Activated CD8-positive, alpha-beta T cell treated with anti-CD3 and anti-CD28 coated beads, Interleukin-2, amount 10 ng/mL, durations not matched to agents 7 days and 5 days (primary cell): Measurements from ENCODE around the gene NXPE1. TPM values are rescaled to one million over a fixed set of nuclear protein-coding genes. Genes with fewer than 3 reads are reported as not detected.

ENCODE experiments used
- ATAC-seq: fragments of 150-1000 bp; cut with Tn5 transposase; one replicate; pipeline ENCODE4 v1.10.0; 2021; ENCODE audit warnings: moderate library complexity
- CTCF ChIA-PET: fragments of 350-600 bp; sonication (Branson Sonifier 250); formaldehyde crosslinking; loops from one replicate; lab custom pipeline; 2021; ENCODE audit warnings: antibody characterized with exemption; lab: Charles Lee
- POLR2A ChIA-PET: fragments of 350-600 bp; sonication (Branson Sonifier 250); formaldehyde crosslinking; loops from one replicate; lab custom pipeline; 2021; ENCODE audit warnings: antibody characterized with exemption; lab: Charles Lee
- DNase-seq: peaks from one replicate; pipeline ENCODE4 v3.0.0-alpha.2; 2020
- H3K27ac Mint-ChIP-seq: one replicate; pipeline ENCODE4 v1.8.0; 2021; ENCODE audit warnings: mild to moderate bottlenecking, mixed read lengths
- H3K27me3 Mint-ChIP-seq: one replicate; pipeline ENCODE4 v1.8.0; 2021; ENCODE audit warnings: low read depth, mixed read lengths
- H3K36me3 Mint-ChIP-seq: one replicate; pipeline ENCODE4 v1.8.0; 2021; ENCODE audit warnings: low read depth, mixed read lengths
- H3K4me1 Mint-ChIP-seq: one replicate; pipeline ENCODE4 v1.8.0; 2021; ENCODE audit warnings: low read depth, mixed read lengths
- H3K4me3 Mint-ChIP-seq: one replicate; pipeline ENCODE4 v1.8.0; 2021; ENCODE audit warnings: mild to moderate bottlenecking, mixed read lengths
- H3K9me3 Mint-ChIP-seq: one replicate; pipeline ENCODE4 v1.8.0; 2022; ENCODE audit warnings: mixed read lengths; ENCODE audit not compliant: insufficient read depth
- total RNA-seq, 2 experiments: library from RNA; stranded (reverse); gene quantifications; one replicate each; pipeline ENCODE4 v1.2.3, GENCODE V29; 2021

The NXPE1 gene
- total RNA-seq, 2 experiments from 2014 or later = not detected

DNA sequence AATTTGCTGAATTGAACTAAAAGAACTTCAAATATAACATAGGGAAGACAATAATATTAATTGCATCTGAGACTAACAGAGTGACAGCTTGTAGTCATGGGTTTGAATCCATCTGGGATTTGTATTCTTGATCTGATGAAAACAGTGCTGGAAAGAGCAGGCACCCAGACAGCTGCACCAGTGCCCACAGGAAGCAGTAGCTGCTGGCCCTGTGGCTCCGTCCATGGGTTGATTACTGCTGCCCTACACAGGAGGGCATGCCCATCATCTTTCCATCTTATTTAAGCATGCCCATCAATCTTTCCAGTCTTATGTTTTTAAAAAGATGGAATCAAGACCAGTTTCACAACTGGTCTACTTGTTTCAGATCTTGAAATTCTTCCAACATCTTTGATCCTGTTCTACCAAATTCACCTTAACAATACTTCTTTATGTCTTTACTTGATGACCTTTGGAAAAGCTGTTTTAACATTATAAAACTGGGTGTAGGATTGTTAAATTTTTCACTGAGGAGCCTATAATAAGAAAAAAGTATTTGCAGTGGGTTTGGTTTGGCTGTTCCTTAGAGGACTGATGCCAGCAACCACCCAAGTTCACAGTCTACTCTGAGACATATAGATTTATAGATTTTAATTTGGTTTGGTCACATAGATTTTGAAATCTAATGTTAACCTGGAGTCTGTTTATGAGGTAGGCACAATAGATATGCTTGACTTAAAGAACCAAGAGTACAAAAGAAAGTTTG, 36.7 kb upstream of the NXPE1 start:
- no peaks in the 10 kb centered on the region for H3K4me1 Mint-ChIP-seq
- no peaks in the 10 kb centered on the region for H3K27me3 Mint-ChIP-seq
- no peak for ATAC-seq
- no peak overlapping the region for H3K27ac Mint-ChIP-seq
- ChIA-PET CTCF (no interaction called here), POLR2A (no interaction called here)
- no peaks in the 10 kb centered on the region for H3K36me3 Mint-ChIP-seq
- no peaks in the 10 kb centered on the region for H3K9me3 Mint-ChIP-seq
- H3K4me3 Mint-ChIP-seq = no peak overlapping the region
- no peak for DNase-seq

DNA sequence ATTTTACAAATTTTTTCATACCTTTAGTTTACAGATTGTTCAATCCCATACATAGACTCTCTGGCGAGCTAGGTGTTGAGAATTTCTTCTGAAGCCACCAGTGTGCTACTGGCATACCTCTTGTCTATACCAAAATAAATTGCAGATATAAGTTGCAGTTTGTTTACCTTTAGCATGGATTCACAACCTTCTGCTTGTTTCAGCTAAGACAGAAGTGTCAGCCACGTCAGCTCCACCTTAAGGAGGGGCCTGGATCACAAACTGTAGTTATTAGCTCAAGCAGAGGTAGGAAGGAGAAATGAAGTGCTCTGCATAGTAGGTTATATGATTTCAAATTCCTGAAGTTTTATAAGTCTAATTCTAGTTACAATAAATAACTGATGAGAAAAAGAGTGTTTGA, 35.9 kb upstream of the NXPE1 start, which contains the start of gene NXPE4:
NXPE4 (minus strand) TSS at position 216 of the 400 bp plus-strand sequence. CDS start 1,027 bp downstream, outside the sequence.
- Mint-ChIP-seq H3K9me3 (no peaks in the 10 kb centered on the region), H3K27me3 (no peaks in the 10 kb centered on the region), H3K36me3 (no peaks in the 10 kb centered on the region), H3K4me3 (no peak within 1 kb of the TSS), H3K4me1 (no peaks in the 10 kb centered on the region), H3K27ac (no peak within 1 kb of the TSS)
- ChIA-PET CTCF (no interaction called here), POLR2A (no interaction called here)
- DNase-seq (no peak), ATAC-seq (no peak)

- ChIA-PET CTCF (interaction anchor here (1.3 kb wide), 1 partner anchor 255 kb away, joined by 3 read pairs; no protein-coding TSS in a partner anchor), POLR2A (no interaction called here)
- no peak overlapping the region for H3K4me3 Mint-ChIP-seq
- no peaks in the 10 kb centered on the region for H3K36me3 Mint-ChIP-seq
- no peaks in the 10 kb centered on the region for H3K27me3 Mint-ChIP-seq
- H3K27ac Mint-ChIP-seq = no peak overlapping the region
- DNase-seq = no peak
- no peak for ATAC-seq
- H3K9me3 Mint-ChIP-seq = no peaks in the 10 kb centered on the region
- no peaks in the 10 kb centered on the region for H3K4me1 Mint-ChIP-seq
Observed at GRCh38 chr11:114594703-114595102, 35.0 kb upstream of the NXPE1 start.

- H3K4me1 Mint-ChIP-seq = no peaks in the 10 kb centered on the region
- no peaks in the 10 kb centered on the region for H3K36me3 Mint-ChIP-seq
- no peak for DNase-seq
- POLR2A ChIA-PET = no interaction called here
- H3K27ac Mint-ChIP-seq = no peak overlapping the region
- H3K27me3 Mint-ChIP-seq = no peaks in the 10 kb centered on the region
- H3K4me3 Mint-ChIP-seq = no peak overlapping the region
- CTCF ChIA-PET = no interaction called here
- peaks cover 18% of the 10 kb centered on the region for H3K9me3 Mint-ChIP-seq
- ATAC-seq = no peak
Observed at GRCh38 chr11:114587398-114587953, 27.8 kb upstream of the NXPE1 start.

GRCh38 chr11:114586797-114587196, 27.1 kb upstream of the NXPE1 start:
- no peaks in the 10 kb centered on the region for H3K36me3 Mint-ChIP-seq
- peaks cover 18% of the 10 kb centered on the region for H3K9me3 Mint-ChIP-seq
- POLR2A ChIA-PET = no interaction called here
- H3K27ac Mint-ChIP-seq = no peak overlapping the region
- ATAC-seq = no peak
- H3K4me1 Mint-ChIP-seq = no peaks in the 10 kb centered on the region
- CTCF ChIA-PET = no interaction called here
- no peak overlapping the region for H3K4me3 Mint-ChIP-seq
- no peaks in the 10 kb centered on the region for H3K27me3 Mint-ChIP-seq
- DNase-seq = no peak

GRCh38 chr11:114571712-114572111, 12.0 kb upstream of the NXPE1 start:
- Mint-ChIP-seq H3K9me3 (no peaks in the 10 kb centered on the region), H3K27ac (no peak overlapping the region), H3K4me3 (no peak overlapping the region), H3K27me3 (no peaks in the 10 kb centered on the region), H3K36me3 (no peaks in the 10 kb centered on the region), H3K4me1 (no peaks in the 10 kb centered on the region)
- ATAC-seq (no peak), DNase-seq (no peak)
- POLR2A ChIA-PET = no interaction called here
- CTCF ChIA-PET = interaction anchor here (1.7 to 1.8 kb wide), 2 partner anchors 224 to 231 kb away, joined by 4 to 7 read pairs; no protein-coding TSS in a partner anchor

DNA sequence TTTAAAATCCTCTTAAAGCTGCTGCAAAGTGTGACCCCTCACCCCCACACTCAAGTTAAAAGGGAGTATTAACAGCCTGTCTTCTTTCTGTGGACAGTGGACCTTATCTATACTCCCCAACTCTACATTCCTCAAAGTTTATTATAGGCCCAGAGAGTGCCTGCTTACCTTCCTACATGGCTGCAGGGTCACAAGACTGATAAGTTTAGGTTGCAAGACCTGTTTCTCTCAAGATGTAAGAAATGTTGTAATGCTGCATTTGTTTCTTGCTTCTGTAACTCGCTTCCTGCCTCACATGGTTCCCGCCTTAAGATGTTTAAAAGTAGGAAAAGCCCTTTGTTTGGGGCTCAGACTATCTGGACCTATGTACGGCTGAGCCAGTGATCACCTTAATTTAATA, 10.1 kb upstream of the NXPE1 start:
- ChIA-PET CTCF (no interaction called here), POLR2A (no interaction called here)
- no peaks in the 10 kb centered on the region for H3K4me1 Mint-ChIP-seq
- H3K4me3 Mint-ChIP-seq = no peak overlapping the region
- no peaks in the 10 kb centered on the region for H3K27me3 Mint-ChIP-seq
- H3K27ac Mint-ChIP-seq = no peak overlapping the region
- H3K9me3 Mint-ChIP-seq = no peaks in the 10 kb centered on the region
- DNase-seq (no peak), ATAC-seq (no peak)
- H3K36me3 Mint-ChIP-seq = no peaks in the 10 kb centered on the region

DNA sequence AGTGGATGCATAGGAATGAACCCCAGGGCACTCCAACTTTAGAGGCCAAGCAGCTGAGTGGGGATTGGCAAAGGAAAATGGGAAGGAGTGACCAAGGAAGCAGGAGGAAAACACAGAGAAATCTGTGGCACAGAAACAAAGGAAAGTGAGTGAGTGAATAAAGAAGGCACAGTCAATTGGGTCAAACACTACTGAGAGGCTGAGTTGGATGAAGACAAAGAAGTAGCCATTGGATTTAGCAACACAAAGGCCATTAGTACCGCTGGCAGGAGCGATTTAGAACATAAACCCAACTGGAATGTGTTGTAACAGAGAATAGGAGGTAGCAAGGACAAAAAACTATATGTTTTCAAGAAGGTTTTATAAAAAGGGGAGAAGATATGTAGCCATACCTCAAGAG, 6.6 kb upstream of the NXPE1 start:
- Mint-ChIP-seq H3K27ac (no peak overlapping the region), H3K4me3 (no peak overlapping the region), H3K36me3 (no peaks in the 10 kb centered on the region), H3K27me3 (peaks cover 3% of the 10 kb centered on the region), H3K9me3 (no peaks in the 10 kb centered on the region), H3K4me1 (no peaks in the 10 kb centered on the region)
- ATAC-seq = no peak
- CTCF ChIA-PET = no interaction called here
- POLR2A ChIA-PET = no interaction called here
- DNase-seq = no peak

DNA sequence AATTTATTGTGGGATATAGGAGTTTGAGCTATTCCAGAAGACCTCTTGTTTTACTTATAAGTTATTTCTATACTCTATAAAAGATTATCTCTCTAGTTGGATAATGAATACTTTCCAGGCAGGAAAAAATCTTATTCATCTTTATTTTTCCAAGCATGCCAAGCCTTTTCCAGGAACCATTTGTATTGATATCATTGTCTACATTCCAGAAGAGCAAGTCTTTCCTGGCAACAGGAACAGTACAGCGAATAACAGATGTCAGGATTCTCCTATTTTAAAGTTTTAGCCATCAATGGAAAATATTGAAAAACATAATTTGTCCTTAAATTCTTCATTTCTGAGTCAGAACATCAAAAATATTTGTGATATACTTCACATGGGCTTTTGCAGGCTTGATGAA, 5.2 kb upstream of the NXPE1 start:
- Mint-ChIP-seq H3K27ac (no peak overlapping the region), H3K9me3 (no peaks in the 10 kb centered on the region), H3K4me1 (no peaks in the 10 kb centered on the region), H3K4me3 (no peak overlapping the region), H3K27me3 (peaks cover 3% of the 10 kb centered on the region), H3K36me3 (no peaks in the 10 kb centered on the region)
- POLR2A ChIA-PET = no interaction called here
- no peak for DNase-seq
- CTCF ChIA-PET = no interaction called here
- no peak for ATAC-seq

- DNase-seq (no peak), ATAC-seq (no peak)
- H3K27ac Mint-ChIP-seq = no peak overlapping the region
- H3K4me3 Mint-ChIP-seq = no peak overlapping the region
- no peaks in the 10 kb centered on the region for H3K36me3 Mint-ChIP-seq
- H3K9me3 Mint-ChIP-seq = no peaks in the 10 kb centered on the region
- POLR2A ChIA-PET = no interaction called here
- no peaks in the 10 kb centered on the region for H3K4me1 Mint-ChIP-seq
- CTCF ChIA-PET = no interaction called here
- H3K27me3 Mint-ChIP-seq = peaks cover 3% of the 10 kb centered on the region
Observed at GRCh38 chr11:114563077-114563476, 3.4 kb upstream of the NXPE1 start.

- no peaks in the 10 kb centered on the region for H3K4me1 Mint-ChIP-seq
- no peaks in the 10 kb centered on the region for H3K9me3 Mint-ChIP-seq
- no peak for DNase-seq
- H3K4me3 Mint-ChIP-seq = no peak overlapping the region
- ChIA-PET CTCF (no interaction called here), POLR2A (no interaction called here)
- H3K36me3 Mint-ChIP-seq = no peaks in the 10 kb centered on the region
- no peak overlapping the region for H3K27ac Mint-ChIP-seq
- peaks cover 3% of the 10 kb centered on the region for H3K27me3 Mint-ChIP-seq
- no peak for ATAC-seq
Observed at GRCh38 chr11:114562166-114562916, 2.7 kb upstream of the NXPE1 start.

- ATAC-seq = no peak
- H3K36me3 Mint-ChIP-seq = no peaks in the 10 kb centered on the region
Observed at GRCh38 chr11:114556135-114556534, 3.5 kb downstream of the NXPE1 start.

More at GRCh38 chr11:114556135-114556534, 3.5 kb downstream of the NXPE1 start:
- no peak for DNase-seq
- CTCF ChIA-PET = no interaction called here
- POLR2A ChIA-PET = no interaction called here
- Mint-ChIP-seq H3K4me1 (no peaks in the 10 kb centered on the region), H3K27ac (no peak overlapping the region), H3K9me3 (no peaks in the 10 kb centered on the region), H3K4me3 (no peak overlapping the region), H3K27me3 (no peaks in the 10 kb centered on the region)
